ENCODE measurements around the gene IQCM. TPM values are rescaled to one million over a fixed set of nuclear protein-coding genes. Genes with fewer than 3 reads are reported as not detected.

IQCM gene
- polyA plus RNA-seq, 1 of the 3 experiments (the other 2 are of a cell fraction), result not detected

- Histone ChIP-seq H3K4me3 (ENCODE audit: low read depth in 2 of 2, low read length in 1 of 2) (no peak overlapping the region), H3F3A (replicated peaks; ENCODE audit: insufficient read depth) (no peaks in the 10 kb centered on the region), H3K27me3 (ENCODE audit: insufficient read depth) (no peaks in the 10 kb centered on the region), H3K79me2 (ENCODE audit: insufficient read depth) (no peaks in the 10 kb centered on the region), H4K20me1 (ENCODE audit: insufficient read depth) (no peaks in the 10 kb centered on the region), H3K9ac (no peak overlapping the region), H3K27ac (ENCODE audit: low read depth in 2 of 2, low read length in 1 of 2) (no peak overlapping the region), H3K4me2 (no peak overlapping the region), H3K9me2 (no peaks in the 10 kb centered on the region; the same call in 1 of the 2 replicates), H3K9me3 (no peaks in the 10 kb centered on the region), H3K4me1 (ENCODE audit: control insufficient read depth in 1 of 2, insufficient read depth in 2 of 2, low read depth in 1 of 2, low read length in 1 of 2) (no peaks in the 10 kb centered on the region), H3K36me3 (replicated peaks in 1 of 2; ENCODE audit: control insufficient read depth in 1 of 2, insufficient read depth in 2 of 2, low read length in 1 of 2) (no peaks in the 10 kb centered on the region), H2AFZ (ENCODE audit: low read depth) (no peak overlapping the region)
- no peak for TF ChIP-seq RFX5 (IDR thresholded peaks at IDR 0.05; ENCODE audit: low read length)
- no peak for TF ChIP-seq MEF2A (IDR thresholded peaks at IDR 0.05; ENCODE audit: borderline replicate concordance, low read depth)
- no peak for TF ChIP-seq EZH2phosphoT487 (IDR thresholded peaks at IDR 0.05; ENCODE audit: borderline replicate concordance, low read depth)
- no peak for TF ChIP-seq IRF3 (IDR thresholded peaks at IDR 0.05; ENCODE audit: low read depth, low read length)
- TF ChIP-seq FOSL2 (IDR thresholded peaks at IDR 0.05; ENCODE audit: borderline replicate concordance, low read depth), result no peak
- TF ChIP-seq RCOR1 (IDR thresholded peaks at IDR 0.05; ENCODE audit: low read length), result no peak
- peak; percentile 34; the same call in 1 of the 2 replicates for TF ChIP-seq CTCF (IDR thresholded peaks at IDR 0.05)
- POLR2A ChIA-PET, result no interaction called here
- no peak for DNase-seq
- CTCF ChIA-PET, result no interaction called here
- 0% methylated on average over 3 of the region's 3 CpGs for whole genome bisulfite sequencing (ENCODE audit: low lambda C conversion rate)
These were observed 124.9 kb downstream of the IQCM start for GRCh38 chr4:149690726-149691125.

GRCh38 chr4:149684516-149684915, 131.1 kb downstream of the IQCM start:
- H3K9me2 ChIP-seq, result no peaks in the 10 kb centered on the region; the same call in 1 of the 2 replicates
- no peak overlapping the region for H3K4me2 ChIP-seq
- DNase-seq, result no peak
- H3K4me1 ChIP-seq (ENCODE audit: control insufficient read depth in 1 of 2, insufficient read depth in 2 of 2, low read depth in 1 of 2, low read length in 1 of 2), result no peaks in the 10 kb centered on the region
- no peak overlapping the region for H3K9ac ChIP-seq
- TF ChIP-seq RCOR1 (IDR thresholded peaks at IDR 0.05; ENCODE audit: low read length), result no peak
- TF ChIP-seq TEAD4 (IDR thresholded peaks at IDR 0.05; ENCODE audit: borderline replicate concordance, insufficient read depth), result no peak
- no peak for TF ChIP-seq SMC3 (IDR thresholded peaks at IDR 0.05; ENCODE audit: low read depth, low read length)
- no peak for TF ChIP-seq FOXM1 (IDR thresholded peaks at IDR 0.05; ENCODE audit: low read depth)
- no peak for TF ChIP-seq ELF1 (IDR thresholded peaks at IDR 0.05)
- TF ChIP-seq POLR2AphosphoS5 (IDR thresholded peaks at IDR 0.05; ENCODE audit: low read depth, low read length), result no peak
- no peak for TF ChIP-seq PBX3 (IDR thresholded peaks at IDR 0.05)
- TF ChIP-seq FOXJ3 (CRISPR knock-in tag; IDR thresholded peaks at IDR 0.05), result no peak
- TF ChIP-seq RFX5 (IDR thresholded peaks at IDR 0.05; ENCODE audit: low read length), result no peak
- no peak overlapping the region for H3K27ac ChIP-seq (ENCODE audit: low read depth in 2 of 2, low read length in 1 of 2)
- H3K9me3 ChIP-seq, result no peaks in the 10 kb centered on the region
- no peak overlapping the region for H2AFZ ChIP-seq (ENCODE audit: low read depth)
- no peaks in the 10 kb centered on the region for H4K20me1 ChIP-seq (ENCODE audit: insufficient read depth)
- WGBS (ENCODE audit: low lambda C conversion rate), result 1% methylated on average over 2 of the region's 2 CpGs
- ChIA-PET CTCF (no interaction called here), POLR2A (no interaction called here)
- H3F3A ChIP-seq (replicated peaks; ENCODE audit: insufficient read depth), result no peaks in the 10 kb centered on the region
- H3K79me2 ChIP-seq (ENCODE audit: insufficient read depth), result no peaks in the 10 kb centered on the region
- no peaks in the 10 kb centered on the region for H3K36me3 ChIP-seq (replicated peaks in 1 of 2; ENCODE audit: control insufficient read depth in 1 of 2, insufficient read depth in 2 of 2, low read length in 1 of 2)
- no peaks in the 10 kb centered on the region for H3K27me3 ChIP-seq (ENCODE audit: insufficient read depth)
- no peak overlapping the region for H3K4me3 ChIP-seq (ENCODE audit: low read depth in 2 of 2, low read length in 1 of 2)

All from SK-N-SH (cell line).